ENCODE measurements around the gene KLF15. TPM values are rescaled to one million over a fixed set of nuclear protein-coding genes. Genes with fewer than 3 reads are reported as not detected.

Gene KLF15
- total RNA-seq, 1 donor from 2014 or later, result 0.74 TPM

- no peak for DNase-seq
Measured at GRCh38 chr3:126294211-126294808, 62.9 kb downstream of the KLF15 start.

GRCh38 chr3:126293370-126294082 is 63.7 kb downstream of the KLF15 start:
- Mint-ChIP-seq H3K4me1 (ENCODE audit: low read depth, unreplicated experiment) (peaks cover 20% of the 10 kb centered on the region), H3K27ac (ENCODE audit: unreplicated experiment) (no peak overlapping the region), H3K9me3 (ENCODE audit: unreplicated experiment) (peaks cover 14% of the 10 kb centered on the region), H3K4me3 (ENCODE audit: unreplicated experiment) (no peak overlapping the region), H3K27me3 (ENCODE audit: unreplicated experiment) (peaks cover 7% of the 10 kb centered on the region), H3K36me3 (ENCODE audit: unreplicated experiment) (peaks cover 2% of the 10 kb centered on the region)
- TF ChIP-seq CTCF (IDR thresholded peaks at IDR 0.05; ENCODE audit: partially characterized antibody, unreplicated experiment), result no peak
- DNase-seq, result no peak

More at GRCh38 chr3:126294211-126294808, 62.9 kb downstream of the KLF15 start:
- peaks cover 7% of the 10 kb centered on the region for H3K27me3 Mint-ChIP-seq (ENCODE audit: unreplicated experiment)
- peaks cover 20% of the 10 kb centered on the region for H3K4me1 Mint-ChIP-seq (ENCODE audit: low read depth, unreplicated experiment)
- H3K27ac Mint-ChIP-seq (ENCODE audit: unreplicated experiment), result no peak overlapping the region
- no peak for TF ChIP-seq CTCF (IDR thresholded peaks at IDR 0.05; ENCODE audit: partially characterized antibody, unreplicated experiment)
- no peak overlapping the region for H3K4me3 Mint-ChIP-seq (ENCODE audit: unreplicated experiment)
- peaks cover 5% of the 10 kb centered on the region for H3K36me3 Mint-ChIP-seq (ENCODE audit: unreplicated experiment)
- H3K9me3 Mint-ChIP-seq (ENCODE audit: unreplicated experiment), result peaks cover 15% of the 10 kb centered on the region

Other genes with a start within 250 kb of the KLF15 start
- gene ALDH1L1, start 176.8 kb downstream of the KLF15 start, total RNA-seq (ENCODE audit: unreplicated experiment), result not detected
- gene CFAP100, start 37.5 kb upstream of the KLF15 start, total RNA-seq (ENCODE audit: unreplicated experiment), result not detected
- 39.5 TPM for gene ZXDC, start 118.5 kb upstream of the KLF15 start, total RNA-seq (ENCODE audit: unreplicated experiment)
- not detected for gene UROC1, start 160.4 kb upstream of the KLF15 start, total RNA-seq (ENCODE audit: unreplicated experiment)
- not detected for gene CHST13, start 166.7 kb upstream of the KLF15 start, total RNA-seq (ENCODE audit: unreplicated experiment)
- gene C3orf22, start 201.5 kb upstream of the KLF15 start, total RNA-seq (ENCODE audit: unreplicated experiment), result not detected